Natural killer cell (primary cell): ENCODE measurements around the gene ENAM. TPM values are rescaled to one million over a fixed set of nuclear protein-coding genes. Genes with fewer than 3 reads are reported as not detected.

Experiments used
- ATAC-seq, 3 donors: fragments of 150-1000 bp in 2 of 3; fragments of 200-7000 bp in 1 of 3; cut with Tn5 transposase; 1 replicate in 1 of 3; 2 replicates in 2 of 3; pipeline ENCODE4 v1.10.0; 2021; ENCODE audit warnings: mild to moderate bottlenecking in 2 of 3, moderate library complexity in 2 of 3
- DNase-seq, 2 donors: peaks; one replicate each; pipeline versions ENCODE4 v3.0.0 to v3.0.0-alpha.2; 2013 to 2021; ENCODE audit warnings: mixed read lengths in 1 of 2
- H3K27ac ChIP-seq: one replicate; pipeline ENCODE4 v1.5.1; 2013; ENCODE audit warnings: mild to moderate bottlenecking, low read length
- H3K27me3 ChIP-seq: one replicate; pipeline ENCODE4 v1.6.1; 2013; ENCODE audit warnings: low read length; ENCODE audit not compliant: control insufficient read depth, insufficient read depth
- H3K36me3 ChIP-seq: one replicate; pipeline ENCODE4 v1.6.1; 2013; ENCODE audit warnings: low read length; ENCODE audit not compliant: control insufficient read depth, insufficient read depth
- H3K4me1 ChIP-seq: one replicate; pipeline ENCODE4 v1.6.1; 2013; ENCODE audit warnings: low read length; ENCODE audit not compliant: control insufficient read depth, insufficient read depth
- H3K4me3 ChIP-seq: one replicate; pipeline ENCODE4 v1.5.1; 2013; ENCODE audit warnings: low read length
- H3K9me3 ChIP-seq: one replicate; pipeline ENCODE4 v1.6.1; 2013; ENCODE audit warnings: low read length; ENCODE audit not compliant: control insufficient read depth, insufficient read depth
- H3K27ac Mint-ChIP-seq, 2 donors: one replicate each; pipeline ENCODE4 v1.8.0; 2022; ENCODE audit warnings: mild to moderate bottlenecking in 2 of 2, mixed read lengths in 2 of 2, moderate library complexity in 1 of 2
- H3K27me3 Mint-ChIP-seq, 2 donors: one replicate each; pipeline ENCODE4 v1.8.0; 2022; ENCODE audit warnings: low read depth in 2 of 2, mixed read lengths in 2 of 2
- H3K36me3 Mint-ChIP-seq: one replicate; pipeline ENCODE4 v1.8.0; 2022; ENCODE audit warnings: mixed read lengths
- H3K4me1 Mint-ChIP-seq, 2 donors: one replicate each; pipeline ENCODE4 v1.8.0; 2022; ENCODE audit warnings: mixed read lengths in 2 of 2
- H3K4me3 Mint-ChIP-seq: one replicate; pipeline ENCODE4 v1.8.0; 2022; ENCODE audit warnings: mild to moderate bottlenecking, moderate library complexity, mixed read lengths
- H3K9me3 Mint-ChIP-seq, 2 donors: one replicate each; pipeline ENCODE4 v1.8.0; 2022; ENCODE audit warnings: mixed read lengths in 2 of 2
- WGBS: methylation state at CpG from one replicate; pipeline ENCODE4 v1.1.7; 2013; ENCODE audit warnings: missing lambda C conversion rate; ENCODE audit not compliant: insufficient coverage; 5-methylcytosine and 5-hydroxymethylcytosine counted together
- intact Hi-C: fragments of 100-400 bp; cut with micrococcal nuclease; formaldehyde crosslinking; loops from one replicate; pipeline ENCODE4 v1.14.2; 2022
- total RNA-seq, 4 donors: library from RNA; stranded (reverse); fragments of 120-200 nt in 1 of 4; gene quantifications; one replicate each; pipeline versions ENCODE4 v1.2.3 to v1.2.4, GENCODE V29; 2013 to 2022
- TF ChIP-seq, protein P1 (sequence below): fragments of 200-600 bp; IDR thresholded peaks from one replicate; pipeline ENCODE4 v1.8.0; 2022; ENCODE audit warnings: antibody characterized with exemption

Gene ENAM
- total RNA-seq, 3 donors from 2014 or later (not counting 1 experiment from before 2014, with no cell fraction given): not detected

DNA sequence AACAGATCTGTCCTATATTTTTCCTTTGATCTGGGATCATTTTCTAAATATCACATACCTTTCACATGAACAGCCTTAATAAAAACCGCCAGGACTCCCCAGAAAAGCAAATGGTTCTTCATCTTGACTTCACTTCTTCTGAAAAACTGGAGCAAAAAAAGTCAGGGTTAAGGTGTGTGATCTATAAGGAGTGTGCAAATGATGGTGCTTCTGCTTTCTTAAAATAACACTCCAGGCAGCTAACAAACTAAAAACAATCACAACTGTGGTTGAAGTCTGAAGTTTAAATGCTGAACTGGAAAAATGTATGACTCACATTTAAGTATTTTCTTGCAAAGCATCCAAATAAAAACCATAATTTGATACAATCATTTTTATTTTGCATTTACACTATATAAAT lies 37.8 kb downstream of the ENAM start, which contains the start of gene JCHAIN:
Gene JCHAIN (minus strand): TSS at position 140 of the 400 bp plus-strand sequence. CDS start 18 bp downstream, at position 122.
- Mint-ChIP-seq H3K4me3 (no peak within 1 kb of the TSS), H3K27me3 (peaks cover 6 to 16% of the 10 kb centered on the region in 2 donors), H3K4me1 (no peaks in the 10 kb centered on the region), H3K27ac (no peak within 1 kb of the TSS), H3K36me3 (no peaks in the 10 kb centered on the region), H3K9me3 (no peaks in the 10 kb centered on the region)
- Histone ChIP-seq H3K36me3 (no peaks in the 10 kb centered on the region), H3K4me3 (peak within 1 kb of the TSS; percentile 16), H3K9me3 (no peaks in the 10 kb centered on the region), H3K27me3 (no peaks in the 10 kb centered on the region), H3K4me1 (no peaks in the 10 kb centered on the region), H3K27ac (no peak within 1 kb of the TSS)
- 40% methylated on average over 1 of the region's 1 CpG for WGBS
- ATAC-seq: no peak
- TF ChIP-seq, protein P1, sequence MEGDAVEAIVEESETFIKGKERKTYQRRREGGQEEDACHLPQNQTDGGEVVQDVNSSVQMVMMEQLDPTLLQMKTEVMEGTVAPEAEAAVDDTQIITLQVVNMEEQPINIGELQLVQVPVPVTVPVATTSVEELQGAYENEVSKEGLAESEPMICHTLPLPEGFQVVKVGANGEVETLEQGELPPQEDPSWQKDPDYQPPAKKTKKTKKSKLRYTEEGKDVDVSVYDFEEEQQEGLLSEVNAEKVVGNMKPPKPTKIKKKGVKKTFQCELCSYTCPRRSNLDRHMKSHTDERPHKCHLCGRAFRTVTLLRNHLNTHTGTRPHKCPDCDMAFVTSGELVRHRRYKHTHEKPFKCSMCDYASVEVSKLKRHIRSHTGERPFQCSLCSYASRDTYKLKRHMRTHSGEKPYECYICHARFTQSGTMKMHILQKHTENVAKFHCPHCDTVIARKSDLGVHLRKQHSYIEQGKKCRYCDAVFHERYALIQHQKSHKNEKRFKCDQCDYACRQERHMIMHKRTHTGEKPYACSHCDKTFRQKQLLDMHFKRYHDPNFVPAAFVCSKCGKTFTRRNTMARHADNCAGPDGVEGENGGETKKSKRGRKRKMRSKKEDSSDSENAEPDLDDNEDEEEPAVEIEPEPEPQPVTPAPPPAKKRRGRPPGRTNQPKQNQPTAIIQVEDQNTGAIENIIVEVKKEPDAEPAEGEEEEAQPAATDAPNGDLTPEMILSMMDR: no peak
- DNase-seq: no peak
- intact Hi-C loops: no loop called here

DNA sequence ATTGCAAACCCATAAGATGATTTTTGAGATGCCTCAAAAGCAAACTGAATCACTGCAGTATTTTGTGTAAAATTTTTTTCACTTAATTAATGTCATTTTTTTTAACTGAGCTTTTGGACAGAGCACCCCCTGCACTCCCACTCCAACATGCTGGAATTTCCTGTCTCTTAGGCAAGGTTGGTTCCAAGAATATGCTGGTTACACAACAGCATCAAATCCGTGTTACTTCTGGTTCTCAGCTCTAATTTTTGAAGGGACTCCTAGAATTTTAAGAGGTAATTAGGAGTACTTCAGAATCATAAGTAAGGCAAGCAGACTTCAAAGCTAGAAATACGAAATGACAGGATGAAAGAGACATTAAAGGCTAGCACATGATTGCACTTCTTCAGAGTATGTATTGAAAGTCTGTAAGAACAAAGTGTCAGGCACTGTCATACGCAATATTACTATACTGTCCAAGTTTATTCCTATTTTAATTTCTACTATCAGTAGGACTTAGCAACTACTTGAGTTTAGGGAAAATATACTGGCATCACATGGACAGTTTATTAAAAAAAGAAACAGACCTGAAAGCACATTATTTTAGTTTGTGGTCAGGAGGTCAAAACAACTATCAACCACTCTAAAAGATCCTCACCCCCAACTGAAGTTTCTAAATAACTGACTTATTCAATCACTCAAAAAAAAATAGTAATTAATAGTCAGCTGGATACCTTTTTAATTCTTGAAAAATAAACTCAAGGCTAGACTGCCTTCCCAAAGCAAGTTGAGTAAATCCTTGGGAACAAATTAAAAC lies 39.4 kb downstream of the ENAM start:
- ATAC-seq (no peak), DNase-seq (no peak)
- 41% methylated on average over 2 of the region's 3 CpGs for WGBS
- Mint-ChIP-seq H3K27me3 (peaks cover 6 to 17% of the 10 kb centered on the region in 2 donors), H3K4me3 (no peak overlapping the region), H3K36me3 (no peaks in the 10 kb centered on the region), H3K9me3 (no peaks in the 10 kb centered on the region), H3K27ac (no peak overlapping the region), H3K4me1 (no peaks in the 10 kb centered on the region)
- Histone ChIP-seq H3K27ac (no peak overlapping the region), H3K9me3 (no peaks in the 10 kb centered on the region), H3K36me3 (no peaks in the 10 kb centered on the region), H3K4me1 (no peaks in the 10 kb centered on the region), H3K4me3 (no peak overlapping the region), H3K27me3 (no peaks in the 10 kb centered on the region)
- intact Hi-C loops: no loop called here
- TF ChIP-seq, protein P1: no peak

DNA sequence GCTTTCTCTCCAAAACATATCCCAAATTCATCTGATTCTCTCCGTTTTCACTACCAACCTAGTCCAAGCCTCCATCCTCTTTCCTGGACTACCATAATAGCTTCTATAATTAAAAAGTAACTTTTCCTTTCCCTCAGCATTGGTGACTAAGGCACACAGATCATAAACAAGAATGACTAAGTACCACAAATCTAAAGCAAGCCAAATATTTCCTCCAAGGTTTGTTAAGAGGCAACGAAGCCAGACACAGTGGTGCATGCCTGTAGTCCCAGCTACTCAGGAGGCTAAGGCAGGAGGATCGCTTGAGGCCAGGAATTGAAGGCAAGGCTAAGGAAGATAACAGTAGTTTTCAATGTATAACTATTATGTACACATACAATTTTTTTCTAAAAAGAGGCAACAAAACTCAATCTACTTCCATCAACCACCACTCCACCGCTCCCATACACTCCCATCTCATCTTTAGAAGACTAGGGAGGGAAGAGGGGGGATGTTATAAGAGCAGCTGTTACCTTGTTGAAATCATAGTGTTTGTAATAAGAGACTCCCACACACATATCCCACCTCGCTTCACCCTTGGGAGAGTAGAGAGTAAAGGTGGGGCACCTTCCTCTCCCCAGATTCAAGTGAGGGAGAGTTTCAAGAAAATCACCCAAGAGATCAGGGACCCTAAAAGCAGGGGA lies 41.9 kb downstream of the ENAM start:
- no peaks in the 10 kb centered on the region for H3K36me3 Mint-ChIP-seq
- Histone ChIP-seq H3K36me3 (no peaks in the 10 kb centered on the region), H3K27me3 (peaks cover 2% of the 10 kb centered on the region), H3K4me1 (no peaks in the 10 kb centered on the region), H3K9me3 (no peaks in the 10 kb centered on the region), H3K27ac (no peak overlapping the region), H3K4me3 (no peak overlapping the region)
- peaks cover 10 to 34% of the 10 kb centered on the region in 2 donors for H3K27me3 Mint-ChIP-seq
- H3K9me3 Mint-ChIP-seq: no peaks in the 10 kb centered on the region
- intact Hi-C loops: no loop called here
- no peak for ATAC-seq
- H3K4me1 Mint-ChIP-seq: no peaks in the 10 kb centered on the region
- TF ChIP-seq, protein P1: no peak
- no peak overlapping the region for H3K27ac Mint-ChIP-seq
- 75% methylated on average over 2 of the region's 5 CpGs for WGBS
- DNase-seq: no peak
- H3K4me3 Mint-ChIP-seq: no peak overlapping the region
